Tibial nerve (tissue), 4 donors: Measurements from ENCODE around the gene SRRD. TPM values are rescaled to one million over a fixed set of nuclear protein-coding genes. Genes with fewer than 3 reads are reported as not detected.

Experiments
- DNase-seq, 2 donors: peaks; one replicate each; pipeline ENCODE4 v3.0.0-alpha.2; 2019; ENCODE audit warnings: low spot score in 2 of 2
- H3K27ac ChIP-seq, 4 donors: fragments of 200-600 bp; sonication (generic) in 3 of 4; one replicate each; pipeline ENCODE4 v1.5.1; 2017 to 2019; ENCODE audit warnings: mild to moderate bottlenecking in 1 of 4
- H3K27me3 ChIP-seq, 2 donors: fragments of 200-600 bp; sonication (generic) in 1 of 2; one replicate each; pipeline versions ENCODE4 v1.5.1 to v1.6.0; 2017 to 2019
- H3K36me3 ChIP-seq, 3 donors: fragments of 200-600 bp; sonication (generic); one replicate each; pipeline ENCODE4 v1.5.1; 2018 to 2019
- H3K4me1 ChIP-seq, 4 donors: fragments of 200-600 bp; sonication (generic) in 3 of 4; one replicate each; pipeline ENCODE4 v1.5.1; 2017 to 2019
- H3K4me3 ChIP-seq, 4 donors: fragments of 200-600 bp; sonication (generic) in 3 of 4; one replicate each; pipeline ENCODE4 v1.5.1; 2017 to 2019; ENCODE audit warnings: mild to moderate bottlenecking in 1 of 4, moderate library complexity in 1 of 4
- H3K9me3 ChIP-seq, 4 donors: fragments of 200-600 bp; sonication (generic) in 3 of 4; one replicate each; pipeline ENCODE4 v1.5.1; 2017 to 2019
- CTCF ChIP-seq, 5 experiments: fragments of 200-600 bp in 3 of 5; fragments of 450-650 bp in 2 of 5; sonication (generic) in 3 of 5; IDR thresholded peaks; one replicate each; pipeline ENCODE4 v1.5.1; 2016 to 2019; ENCODE audit warnings: antibody characterized with exemption in 5 of 5, mild to moderate bottlenecking in 3 of 5, moderate library complexity in 2 of 5
- EP300 ChIP-seq, 2 donors: sonication (generic); formaldehyde crosslinking; IDR thresholded peaks; one replicate each; pipeline ENCODE4 v1.6.1; 2017; ENCODE audit warnings: antibody characterized with exemption in 2 of 2, mild to moderate bottlenecking in 1 of 2
- POLR2A ChIP-seq, 2 donors: fragments of 450-650 bp; IDR thresholded peaks; one replicate each; pipeline ENCODE4 v1.6.1; 2017; ENCODE audit warnings: antibody characterized with exemption in 2 of 2, mild to moderate bottlenecking in 2 of 2, moderate library complexity in 2 of 2
- WGBS, 2 donors: methylation state at CpG; one replicate each; pipeline ENCODE4 v1.1.5; 2018; 5-methylcytosine and 5-hydroxymethylcytosine counted together
- total RNA-seq, 4 donors: library from RNA; depleted of rRNA; stranded (reverse); fragments of >200 nt; gene quantifications; one replicate each; pipeline ENCODE4 v1.1.0, GENCODE V29; 2016

SRRD gene
- total RNA-seq, 4 donors from 2014 or later = 9.0 to 17.7 (median 10.4) TPM

GRCh38 chr22:26479792-26480610 lies 3.7 kb upstream of the SRRD start:
- Histone ChIP-seq H3K36me3 (peaks cover 0 to 49% (median 8%) of the 10 kb centered on the region in 3 donors), H3K27me3 (no peaks in the 10 kb centered on the region), H3K4me1 (peaks cover 0 to 76% (median 38%) of the 10 kb centered on the region in 4 donors), H3K4me3 (peak overlapping the region in 3 of 4 donors; percentile 6 to 17 (median 9)), H3K27ac (peak overlapping the region in 2 of 4 donors; percentile 55 to 70), H3K9me3 (no peaks in the 10 kb centered on the region)
- DNase-seq = no peak
- TF ChIP-seq EP300 (IDR thresholded peaks at IDR 0.05) = no peak
- TF ChIP-seq CTCF (IDR thresholded peaks at IDR 0.05) = no peak
- no peak for TF ChIP-seq POLR2A (IDR thresholded peaks at IDR 0.05)
- WGBS, 2 donors = 42 to 51% methylated on average over 12 of the region's 12 CpGs

GRCh38 chr22:26480611-26480932 lies 3.1 kb upstream of the SRRD start:
- no peaks in the 10 kb centered on the region for H3K9me3 ChIP-seq
- DNase-seq = no peak
- WGBS, 2 donors = 69 to 75% methylated on average over 2 of the region's 2 CpGs
- TF ChIP-seq EP300 (IDR thresholded peaks at IDR 0.05) = no peak
- H3K27ac ChIP-seq = peak overlapping the region in 2 of 4 donors; percentile 55 to 70
- peaks cover 0 to 43% (median 8%) of the 10 kb centered on the region in 3 donors for H3K36me3 ChIP-seq
- peaks cover 0 to 82% (median 39%) of the 10 kb centered on the region in 4 donors for H3K4me1 ChIP-seq
- no peaks in the 10 kb centered on the region for H3K27me3 ChIP-seq
- no peak overlapping the region for H3K4me3 ChIP-seq

GRCh38 chr22:26481112-26481693 lies 2.5 kb upstream of the SRRD start:
- no peak for DNase-seq
- Histone ChIP-seq H3K27ac (peak overlapping the region in 2 of 4 donors; percentile 25 to 55), H3K4me1 (peaks cover 0 to 88% (median 39%) of the 10 kb centered on the region in 4 donors), H3K9me3 (no peaks in the 10 kb centered on the region), H3K27me3 (no peaks in the 10 kb centered on the region), H3K4me3 (no peak overlapping the region), H3K36me3 (peaks cover 0 to 43% (median 8%) of the 10 kb centered on the region in 3 donors)
- 68 to 71% methylated on average over 6 of the region's 6 CpGs for WGBS, 2 donors
- no peak for TF ChIP-seq EP300 (IDR thresholded peaks at IDR 0.05)

GRCh38 chr22:26481694-26482093 lies 2.0 kb upstream of the SRRD start:
- Histone ChIP-seq H3K36me3 (peaks cover 0 to 42% (median 8%) of the 10 kb centered on the region in 3 donors), H3K27me3 (no peaks in the 10 kb centered on the region), H3K4me1 (peaks cover 0 to 87% (median 39%) of the 10 kb centered on the region in 4 donors), H3K27ac (peak overlapping the region in 2 of 4 donors; percentile 32 to 38), H3K9me3 (no peaks in the 10 kb centered on the region), H3K4me3 (no peak overlapping the region)
- TF ChIP-seq CTCF (IDR thresholded peaks at IDR 0.05) = no peak
- no peak for TF ChIP-seq EP300 (IDR thresholded peaks at IDR 0.05)
- no peak for TF ChIP-seq POLR2A (IDR thresholded peaks at IDR 0.05)
- DNase-seq = no peak
- 62 to 65% methylated on average over 4 of the region's 4 CpGs for WGBS, 2 donors

GRCh38 chr22:26482161-26482560 lies 1.5 kb upstream of the SRRD start:
- no peak for DNase-seq
- peak overlapping the region in 2 of 4 donors; percentile 97 to 100 for H3K27ac ChIP-seq
- no peaks in the 10 kb centered on the region for H3K27me3 ChIP-seq
- H3K4me3 ChIP-seq = no peak overlapping the region
- no peaks in the 10 kb centered on the region for H3K9me3 ChIP-seq
- WGBS, 2 donors = 48 to 50% methylated on average over 5 of the region's 5 CpGs
- no peak for TF ChIP-seq EP300 (IDR thresholded peaks at IDR 0.05)
- TF ChIP-seq POLR2A (IDR thresholded peaks at IDR 0.05) = no peak
- no peak for TF ChIP-seq CTCF (IDR thresholded peaks at IDR 0.05)
- peaks cover 0 to 42% (median 5%) of the 10 kb centered on the region in 3 donors for H3K36me3 ChIP-seq
- H3K4me1 ChIP-seq = peaks cover 0 to 82% (median 39%) of the 10 kb centered on the region in 4 donors

- TF ChIP-seq EP300 (IDR thresholded peaks at IDR 0.05) = no peak
- TF ChIP-seq CTCF (IDR thresholded peaks at IDR 0.05) = no peak
- no peak for TF ChIP-seq POLR2A (IDR thresholded peaks at IDR 0.05)
- no peak for DNase-seq
- Histone ChIP-seq H3K4me1 (peaks cover 0 to 73% (median 39%) of the 10 kb centered on the region in 4 donors), H3K9me3 (no peaks in the 10 kb centered on the region), H3K27me3 (no peaks in the 10 kb centered on the region), H3K4me3 (peak overlapping the region; percentile 94 to 99 (median 97)), H3K36me3 (peaks cover 0 to 42% (median 0%) of the 10 kb centered on the region in 3 donors), H3K27ac (peak overlapping the region; percentile 96 to 100 (median 98))
- 6 to 8% methylated on average over 7 of the region's 7 CpGs for WGBS, 2 donors
Measured at GRCh38 chr22:26483043-26483438, 636 bp upstream of the SRRD start.
